Colonic mucosa (tissue), 4 donors: ENCODE measurements around the gene OVCH1. TPM values are rescaled to one million over a fixed set of nuclear protein-coding genes. Genes with fewer than 3 reads are reported as not detected.

Source experiments
- DNase-seq: peaks from one replicate; pipeline ENCODE4 v3.0.0-alpha.2; 2020
- H3K27ac ChIP-seq: fragments of 200-600 bp; one replicate; pipeline ENCODE4 v1.8.0; 2021
- H3K27me3 ChIP-seq: fragments of 200-600 bp; one replicate; pipeline ENCODE4 v1.8.0; 2021
- H3K36me3 ChIP-seq: fragments of 200-600 bp; one replicate; pipeline ENCODE4 v1.8.0; 2021
- H3K4me1 ChIP-seq: fragments of 200-600 bp; one replicate; pipeline ENCODE4 v1.8.0; 2021; ENCODE audit warnings: mild to moderate bottlenecking
- H3K4me3 ChIP-seq: fragments of 200-600 bp; one replicate; pipeline ENCODE4 v1.8.0; 2021
- H3K9ac ChIP-seq, 2 donors: one replicate each; pipeline ENCODE4 v1.7.0; 2013; ENCODE audit warnings: control low read depth in 2 of 2, low read depth in 2 of 2, low read length in 2 of 2
- H3K9me3 ChIP-seq: fragments of 200-600 bp; one replicate; pipeline ENCODE4 v1.8.0; 2021
- intact Hi-C: fragments of 100-400 bp; cut with DNase I; formaldehyde crosslinking; loops from one replicate; pipeline ENCODE4 v1.14.1; 2022
- total RNA-seq, 2 donors: library from RNA; stranded (reverse); fragmentation: NEBNext Ultra II Directional in 1 of 2; extraction: Animal tissue kit (Norgen Biotek cat#: 25700) in 1 of 2; gene quantifications; one replicate each; pipeline ENCODE4 v1.2.1, GENCODE V29; 2021
- TF ChIP-seq, protein P1 (sequence below): fragments of 200-600 bp; IDR thresholded peaks from one replicate; pipeline ENCODE4 v1.8.0; 2022; ENCODE audit warnings: antibody characterized with exemption, mild to moderate bottlenecking
- donor health status: healthy.
- donor health status: DM: no; HTN: no; CAD: no.
- donor health status: DM: no; HTN: no; CAD: no.

Gene OVCH1
- total RNA-seq, 2 donors from 2014 or later = not detected

GRCh38 chr12:29429999-29430715 is 67.3 kb downstream of the OVCH1 start:
- H3K27ac ChIP-seq = no peak overlapping the region
- no peaks in the 10 kb centered on the region for H3K9me3 ChIP-seq
- no peaks in the 10 kb centered on the region for H3K4me1 ChIP-seq
- no peak overlapping the region for H3K9ac ChIP-seq
- no peak for DNase-seq
- no peaks in the 10 kb centered on the region for H3K27me3 ChIP-seq
- TF ChIP-seq, protein P1, sequence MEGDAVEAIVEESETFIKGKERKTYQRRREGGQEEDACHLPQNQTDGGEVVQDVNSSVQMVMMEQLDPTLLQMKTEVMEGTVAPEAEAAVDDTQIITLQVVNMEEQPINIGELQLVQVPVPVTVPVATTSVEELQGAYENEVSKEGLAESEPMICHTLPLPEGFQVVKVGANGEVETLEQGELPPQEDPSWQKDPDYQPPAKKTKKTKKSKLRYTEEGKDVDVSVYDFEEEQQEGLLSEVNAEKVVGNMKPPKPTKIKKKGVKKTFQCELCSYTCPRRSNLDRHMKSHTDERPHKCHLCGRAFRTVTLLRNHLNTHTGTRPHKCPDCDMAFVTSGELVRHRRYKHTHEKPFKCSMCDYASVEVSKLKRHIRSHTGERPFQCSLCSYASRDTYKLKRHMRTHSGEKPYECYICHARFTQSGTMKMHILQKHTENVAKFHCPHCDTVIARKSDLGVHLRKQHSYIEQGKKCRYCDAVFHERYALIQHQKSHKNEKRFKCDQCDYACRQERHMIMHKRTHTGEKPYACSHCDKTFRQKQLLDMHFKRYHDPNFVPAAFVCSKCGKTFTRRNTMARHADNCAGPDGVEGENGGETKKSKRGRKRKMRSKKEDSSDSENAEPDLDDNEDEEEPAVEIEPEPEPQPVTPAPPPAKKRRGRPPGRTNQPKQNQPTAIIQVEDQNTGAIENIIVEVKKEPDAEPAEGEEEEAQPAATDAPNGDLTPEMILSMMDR = no peak
- H3K4me3 ChIP-seq = no peak overlapping the region
- intact Hi-C loops = no loop called here
- H3K36me3 ChIP-seq = no peaks in the 10 kb centered on the region

DNA sequence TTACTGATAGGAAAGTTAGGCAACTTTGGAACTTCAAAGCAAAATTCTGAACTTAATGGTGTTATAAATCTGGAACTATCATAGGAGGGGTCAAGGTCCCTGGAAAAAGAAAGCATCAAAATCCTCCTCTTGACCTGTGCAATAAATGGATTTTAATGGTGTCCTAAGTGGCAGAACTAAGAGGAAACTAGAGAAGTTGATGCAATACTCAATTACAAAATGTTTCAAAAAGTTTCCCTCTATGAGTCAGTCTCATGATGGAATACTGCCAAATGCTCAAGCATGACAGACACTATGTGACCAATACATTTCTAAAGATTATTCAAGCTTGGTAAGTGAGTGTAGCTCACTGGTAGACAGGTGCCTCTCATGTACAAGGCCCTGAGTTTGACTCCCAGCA is 68.9 kb downstream of the OVCH1 start:
- intact Hi-C loops = no loop called here
- no peak for DNase-seq
- H3K27ac ChIP-seq = no peak overlapping the region

DNA sequence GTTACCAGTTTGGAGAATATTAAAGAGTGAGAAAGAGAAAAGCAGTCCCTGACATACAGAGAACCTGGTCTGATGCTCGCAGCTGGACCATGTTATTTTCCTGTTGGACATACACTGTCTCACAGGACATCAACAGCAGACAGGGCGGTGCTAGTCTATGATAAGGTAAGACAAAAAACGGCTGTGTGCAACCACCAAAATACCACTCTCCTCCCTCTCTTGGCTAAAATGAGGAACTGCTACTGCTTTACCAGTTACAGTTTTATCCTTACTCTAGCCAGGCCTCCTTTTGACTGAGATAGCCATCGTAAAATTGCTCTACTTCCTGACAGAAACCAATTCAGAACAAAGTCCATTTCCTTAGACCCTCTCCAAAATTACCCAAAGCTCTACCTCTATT is 69.5 kb downstream of the OVCH1 start:
- Histone ChIP-seq H3K27ac (no peak overlapping the region), H3K9me3 (no peaks in the 10 kb centered on the region), H3K27me3 (no peaks in the 10 kb centered on the region), H3K4me1 (no peaks in the 10 kb centered on the region), H3K4me3 (no peak overlapping the region), H3K36me3 (no peaks in the 10 kb centered on the region), H3K9ac (no peak overlapping the region)
- DNase-seq = no peak
- TF ChIP-seq, protein P1 = peak; percentile 20
- intact Hi-C loops = no loop called here

More for the DNA sequence above, 68.9 kb downstream of the OVCH1 start:
- H3K9ac ChIP-seq = no peak overlapping the region
- no peaks in the 10 kb centered on the region for H3K4me1 ChIP-seq
- no peaks in the 10 kb centered on the region for H3K27me3 ChIP-seq
- TF ChIP-seq, protein P1 = no peak
- no peaks in the 10 kb centered on the region for H3K36me3 ChIP-seq
- no peaks in the 10 kb centered on the region for H3K9me3 ChIP-seq
- no peak overlapping the region for H3K4me3 ChIP-seq

DNA sequence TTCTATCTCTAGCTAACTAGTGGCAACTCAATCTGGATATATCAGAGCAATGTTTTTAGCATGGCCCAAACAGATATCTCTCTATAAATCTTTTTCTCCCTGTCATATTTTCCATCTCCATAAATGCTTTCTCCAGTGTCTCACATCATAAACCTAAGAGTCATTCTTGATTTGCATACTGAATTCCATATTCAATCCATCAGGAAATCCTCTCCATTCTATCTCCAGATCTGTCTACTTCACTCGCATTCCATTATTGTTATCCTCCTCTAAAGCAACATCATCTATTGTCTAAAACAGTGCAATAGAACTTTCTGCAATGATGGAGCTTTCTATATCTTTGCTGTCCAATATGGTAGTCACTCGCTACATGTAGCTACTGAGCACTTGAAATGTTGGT is 71.0 kb downstream of the OVCH1 start:
- Histone ChIP-seq H3K9ac (no peak overlapping the region), H3K9me3 (no peaks in the 10 kb centered on the region), H3K27ac (no peak overlapping the region), H3K27me3 (no peaks in the 10 kb centered on the region), H3K4me1 (no peaks in the 10 kb centered on the region), H3K36me3 (no peaks in the 10 kb centered on the region), H3K4me3 (no peak overlapping the region)
- DNase-seq = no peak
- TF ChIP-seq, protein P1 = no peak
- intact Hi-C loops = no loop called here

GRCh38 chr12:29425722-29426121 is 71.8 kb downstream of the OVCH1 start:
- Histone ChIP-seq H3K36me3 (no peaks in the 10 kb centered on the region), H3K27me3 (no peaks in the 10 kb centered on the region), H3K4me3 (no peak overlapping the region), H3K9me3 (no peaks in the 10 kb centered on the region), H3K4me1 (no peaks in the 10 kb centered on the region), H3K27ac (no peak overlapping the region), H3K9ac (no peak overlapping the region)
- intact Hi-C loops = no loop called here
- TF ChIP-seq, protein P1 = no peak
- no peak for DNase-seq
